ENCODE results near the gene ZFAND4.

DNA sequence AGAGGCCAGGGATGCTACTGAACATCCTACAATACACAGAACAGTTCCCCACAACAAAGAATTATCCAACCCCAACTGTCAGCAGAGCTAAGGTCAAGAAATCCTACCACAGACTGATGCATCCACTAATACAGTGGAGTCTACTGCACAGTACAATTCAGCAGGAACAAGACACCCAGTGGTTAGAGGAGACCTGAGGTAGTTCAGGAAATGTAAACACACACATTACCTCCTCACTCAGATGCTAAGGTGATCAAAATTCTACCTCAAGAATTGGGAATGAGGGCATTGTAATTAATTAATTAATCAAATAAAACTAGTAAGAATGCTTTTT is 91.4 kb downstream of the ZFAND4 start:
- TF ChIP-seq, protein P1, sequence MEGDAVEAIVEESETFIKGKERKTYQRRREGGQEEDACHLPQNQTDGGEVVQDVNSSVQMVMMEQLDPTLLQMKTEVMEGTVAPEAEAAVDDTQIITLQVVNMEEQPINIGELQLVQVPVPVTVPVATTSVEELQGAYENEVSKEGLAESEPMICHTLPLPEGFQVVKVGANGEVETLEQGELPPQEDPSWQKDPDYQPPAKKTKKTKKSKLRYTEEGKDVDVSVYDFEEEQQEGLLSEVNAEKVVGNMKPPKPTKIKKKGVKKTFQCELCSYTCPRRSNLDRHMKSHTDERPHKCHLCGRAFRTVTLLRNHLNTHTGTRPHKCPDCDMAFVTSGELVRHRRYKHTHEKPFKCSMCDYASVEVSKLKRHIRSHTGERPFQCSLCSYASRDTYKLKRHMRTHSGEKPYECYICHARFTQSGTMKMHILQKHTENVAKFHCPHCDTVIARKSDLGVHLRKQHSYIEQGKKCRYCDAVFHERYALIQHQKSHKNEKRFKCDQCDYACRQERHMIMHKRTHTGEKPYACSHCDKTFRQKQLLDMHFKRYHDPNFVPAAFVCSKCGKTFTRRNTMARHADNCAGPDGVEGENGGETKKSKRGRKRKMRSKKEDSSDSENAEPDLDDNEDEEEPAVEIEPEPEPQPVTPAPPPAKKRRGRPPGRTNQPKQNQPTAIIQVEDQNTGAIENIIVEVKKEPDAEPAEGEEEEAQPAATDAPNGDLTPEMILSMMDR (optimal IDR thresholded peaks at IDR 0.05 in 1 of 3, IDR thresholded peaks at IDR 0.05 in 1 of 3, conservative IDR thresholded peaks at IDR 0.05 in 1 of 3; ENCODE audit: extremely low read depth in 1 of 3, insufficient read depth in 2 of 3, low read length in 3 of 3), result no peak
- TF ChIP-seq EZH2 (IDR thresholded peaks at IDR 0.05; ENCODE audit: low read length), result no peak
